ENCODE data around the gene SYNM. TPM values are rescaled to one million over a fixed set of nuclear protein-coding genes. Genes with fewer than 3 reads are reported as not detected.
A peak's percentile ranks its signal among the peaks of the same experiment; 100 is the strongest.

The SYNM gene
- total RNA-seq, 1 experiment from 2014 or later, result 6.1 TPM

DNA sequence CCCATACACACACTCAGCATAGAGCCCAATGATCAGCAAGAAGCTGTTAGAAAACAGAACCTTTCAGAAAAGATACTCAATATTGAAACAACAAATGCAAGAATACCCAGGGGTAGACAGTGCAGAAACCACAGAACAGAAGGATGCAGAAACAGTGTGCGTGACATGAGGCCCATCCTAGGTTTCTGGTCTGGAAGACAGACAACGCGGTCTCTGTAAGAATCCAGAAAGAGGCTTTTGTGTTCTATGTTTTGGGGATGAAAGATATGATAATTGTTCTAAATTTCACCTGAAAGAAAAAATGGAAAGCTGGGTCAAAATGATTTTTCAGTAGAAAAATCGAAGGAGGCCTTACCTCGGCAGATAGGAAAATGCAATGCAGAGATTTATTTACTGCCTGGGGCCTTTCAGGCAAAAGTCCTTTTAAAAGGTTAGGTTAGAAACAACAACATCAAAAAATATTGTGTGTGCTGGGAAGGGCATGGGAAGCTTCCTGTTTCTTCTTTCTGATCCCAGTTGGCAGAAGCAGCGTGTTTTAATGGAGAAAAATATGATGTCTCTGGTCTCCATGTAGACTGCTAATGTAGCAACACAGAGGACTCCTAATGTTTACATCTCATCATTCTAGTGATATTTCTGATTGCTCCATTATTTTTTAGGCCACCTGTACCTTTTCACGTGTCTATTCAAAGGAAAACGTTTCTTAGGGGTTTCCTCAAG, 17.0 kb downstream of the SYNM start:
- ChIA-PET CTCF (no interaction called here), POLR2A (no interaction called here)
- H3K4me3 Mint-ChIP-seq (ENCODE audit: unreplicated experiment), result no peak overlapping the region
- intact Hi-C loops (cut with micrococcal nuclease; ENCODE audit: unreplicated experiment), result no loop called here
- no peaks in the 10 kb centered on the region for H3K9me3 Mint-ChIP-seq (ENCODE audit: unreplicated experiment)
- no peak for DNase-seq
- H3K27me3 Mint-ChIP-seq (ENCODE audit: insufficient read depth, unreplicated experiment), result no peaks in the 10 kb centered on the region
- Histone ChIP-seq H3K36me3 (ENCODE audit: control insufficient read depth, insufficient read depth, low read length) (no peaks in the 10 kb centered on the region), H3K4me1 (peaks cover 10% of the 10 kb centered on the region), H3K4me3 (ENCODE audit: low read depth, low read length) (no peak overlapping the region), H3K9me3 (no peaks in the 10 kb centered on the region), H3K27me3 (replicated peaks; ENCODE audit: control insufficient read depth, insufficient read depth, low read length) (no peaks in the 10 kb centered on the region)
- no TSS peak for BruUV-seq (replicated peaks)
- no peak overlapping the region for H3K27ac Mint-ChIP-seq (ENCODE audit: unreplicated experiment)
- no peak for TF ChIP-seq CTCF (IDR thresholded peaks at IDR 0.05; ENCODE audit: insufficient read depth in 1 of 2, low read depth in 1 of 2, low read length in 1 of 2, severe bottlenecking in 1 of 2, unreplicated experiment in 1 of 2)
- H3K4me1 Mint-ChIP-seq (ENCODE audit: low read depth, unreplicated experiment), result no peaks in the 10 kb centered on the region
- peaks cover 5% of the 10 kb centered on the region for H3K36me3 Mint-ChIP-seq (ENCODE audit: insufficient read depth, unreplicated experiment)

- ChIA-PET POLR2A (no interaction called here), CTCF (no interaction called here)
- no peaks in the 10 kb centered on the region for H3K9me3 Mint-ChIP-seq (ENCODE audit: unreplicated experiment)
- H3K4me1 Mint-ChIP-seq (ENCODE audit: low read depth, unreplicated experiment), result no peaks in the 10 kb centered on the region
- peaks cover 4% of the 10 kb centered on the region for H3K36me3 Mint-ChIP-seq (ENCODE audit: insufficient read depth, unreplicated experiment)
- Histone ChIP-seq H3K36me3 (ENCODE audit: control insufficient read depth, insufficient read depth, low read length) (no peaks in the 10 kb centered on the region), H3K27me3 (replicated peaks; ENCODE audit: control insufficient read depth, insufficient read depth, low read length) (no peaks in the 10 kb centered on the region), H3K9me3 (no peaks in the 10 kb centered on the region), H3K4me1 (peaks cover 10% of the 10 kb centered on the region), H3K4me3 (ENCODE audit: low read depth, low read length) (no peak overlapping the region)
- BruUV-seq (replicated peaks), result no TSS peak
- TF ChIP-seq CTCF (IDR thresholded peaks at IDR 0.05; ENCODE audit: insufficient read depth in 1 of 2, low read depth in 1 of 2, low read length in 1 of 2, severe bottlenecking in 1 of 2, unreplicated experiment in 1 of 2), result no peak
- H3K4me3 Mint-ChIP-seq (ENCODE audit: unreplicated experiment), result no peak overlapping the region
- intact Hi-C loops (cut with micrococcal nuclease; ENCODE audit: unreplicated experiment), result no loop called here
- H3K27ac Mint-ChIP-seq (ENCODE audit: unreplicated experiment), result peak overlapping the region; percentile 26
- no peaks in the 10 kb centered on the region for H3K27me3 Mint-ChIP-seq (ENCODE audit: insufficient read depth, unreplicated experiment)
- no peak for DNase-seq
Measured at GRCh38 chr15:99122831-99123712, 18.2 kb downstream of the SYNM start.

DNA sequence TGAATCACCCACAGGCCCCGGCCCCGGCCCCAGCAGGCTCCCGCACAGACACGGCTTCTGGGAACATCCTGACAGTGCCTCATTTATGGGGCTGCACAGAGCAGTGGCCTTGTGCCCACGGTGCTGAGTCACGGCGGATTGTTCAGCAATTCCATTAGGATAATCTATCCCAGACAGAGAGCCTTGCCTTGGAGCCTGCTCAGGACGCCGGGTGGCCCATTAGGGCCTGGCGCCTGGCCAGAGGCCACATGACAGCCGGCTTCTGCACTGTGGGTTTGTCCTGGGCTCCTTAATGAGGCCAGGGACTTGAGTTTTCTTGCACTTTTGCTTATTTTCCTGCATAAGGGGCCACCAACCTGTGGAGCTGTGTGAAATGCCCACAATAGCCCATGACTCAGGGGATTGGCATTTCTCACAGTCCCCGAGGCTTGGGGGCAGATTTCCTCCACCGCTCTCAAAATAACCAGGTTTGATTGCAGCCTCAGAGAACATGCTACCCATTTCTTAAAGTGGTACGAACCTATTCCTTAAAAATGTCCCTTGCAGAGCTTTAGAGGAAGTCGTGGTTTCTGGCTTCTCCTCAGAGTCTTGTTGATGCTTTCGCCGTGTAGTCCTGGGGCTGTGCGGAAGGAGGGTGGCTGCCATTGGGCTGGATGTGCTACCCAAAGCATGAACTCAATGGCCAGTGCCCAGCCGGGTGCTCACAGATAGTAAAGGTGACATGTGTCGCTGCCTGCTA, 19.0 kb downstream of the SYNM start:
- no TSS peak for BruUV-seq (replicated peaks)
- no peak for TF ChIP-seq CTCF (IDR thresholded peaks at IDR 0.05; ENCODE audit: insufficient read depth in 1 of 2, low read depth in 1 of 2, low read length in 1 of 2, severe bottlenecking in 1 of 2, unreplicated experiment in 1 of 2)
- peaks cover 10% of the 10 kb centered on the region for H3K4me1 ChIP-seq

More for the DNA sequence above, 19.0 kb downstream of the SYNM start:
- Histone ChIP-seq H3K4me3 (ENCODE audit: low read depth, low read length) (no peak overlapping the region), H3K36me3 (ENCODE audit: control insufficient read depth, insufficient read depth, low read length) (no peaks in the 10 kb centered on the region), H3K27me3 (replicated peaks; ENCODE audit: control insufficient read depth, insufficient read depth, low read length) (no peaks in the 10 kb centered on the region), H3K9me3 (no peaks in the 10 kb centered on the region)
- no peaks in the 10 kb centered on the region for H3K9me3 Mint-ChIP-seq (ENCODE audit: unreplicated experiment)
- no peak overlapping the region for H3K4me3 Mint-ChIP-seq (ENCODE audit: unreplicated experiment)
- POLR2A ChIA-PET, result no interaction called here
- no peaks in the 10 kb centered on the region for H3K27me3 Mint-ChIP-seq (ENCODE audit: insufficient read depth, unreplicated experiment)
- peak; percentile 15 to 41 for DNase-seq
- no peaks in the 10 kb centered on the region for H3K36me3 Mint-ChIP-seq (ENCODE audit: insufficient read depth, unreplicated experiment)
- H3K27ac Mint-ChIP-seq (ENCODE audit: unreplicated experiment), result peak overlapping the region; percentile 26
- intact Hi-C loops (cut with micrococcal nuclease; ENCODE audit: unreplicated experiment), result no loop called here
- CTCF ChIA-PET, result interaction anchor here (0.6 to 1.6 kb wide), 2 partner anchors 24 to 32 kb away, joined by 3 read pairs; no protein-coding TSS in a partner anchor
- H3K4me1 Mint-ChIP-seq (ENCODE audit: low read depth, unreplicated experiment), result no peaks in the 10 kb centered on the region

All from Caco-2 (cell line).